ENCODE results near the gene AFAP1. TPM values are rescaled to one million over a fixed set of nuclear protein-coding genes. Genes with fewer than 3 reads are reported as not detected.

AFAP1 gene
- total RNA-seq, 4 donors from 2014 or later: 25.1 to 56.9 (median 26.4) TPM

DNA sequence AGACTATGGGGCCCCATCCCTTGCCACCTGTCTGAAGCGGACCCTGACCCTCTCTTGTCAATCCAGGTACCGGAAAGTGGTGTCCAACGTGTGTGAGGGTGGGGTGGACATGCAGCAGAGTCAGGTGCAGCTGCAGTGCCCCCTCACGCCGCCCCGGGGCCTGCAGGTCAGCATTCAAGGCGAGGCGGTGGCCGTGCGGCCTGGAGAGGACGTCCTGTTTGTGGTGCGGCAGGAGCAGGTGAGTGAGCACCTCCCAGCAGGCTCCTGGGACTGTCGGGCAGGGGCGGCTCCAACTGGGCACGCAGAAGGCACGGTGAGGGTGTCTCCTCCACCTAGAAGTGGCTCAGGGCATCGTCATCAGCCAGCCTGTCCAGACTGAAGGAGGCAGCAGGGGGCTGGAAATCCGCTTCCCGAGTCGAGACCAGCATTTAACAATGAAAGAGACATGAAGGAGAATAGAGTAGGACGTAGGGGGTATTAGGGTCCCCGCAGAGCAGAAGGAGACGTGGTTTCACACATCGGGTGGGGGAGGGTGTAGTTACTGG lies 221.6 kb downstream of the AFAP1 start:
- no peak overlapping the region for H3K4me3 ChIP-seq
- no peaks in the 10 kb centered on the region for H3K9me3 ChIP-seq
- H3K4me1 ChIP-seq: no peaks in the 10 kb centered on the region
- no peak for TF ChIP-seq POLR2A (IDR thresholded peaks at IDR 0.05)
- TF ChIP-seq POLR2AphosphoS5 (IDR thresholded peaks at IDR 0.05): no peak
- no peak for TF ChIP-seq EP300 (IDR thresholded peaks at IDR 0.05; ENCODE audit: low read depth)
- no peak for TF ChIP-seq CTCF (IDR thresholded peaks at IDR 0.05)
- no peak for DNase-seq
- peaks cover 6% of the 10 kb centered on the region for H3K27me3 ChIP-seq
- 75 to 82% methylated on average over 5 to 24 of the region's 24 CpGs for WGBS, 2 donors (ENCODE audit: low coverage in 1 of 2)
- no peak overlapping the region for H3K27ac ChIP-seq
- intact Hi-C loops (cut with DNase I; ENCODE audit: low total_unique reads) (no loop called here), in situ Hi-C loops (cut with MboI; ENCODE audit: low pct_ligation_motif_present in 1 of 4, low pct_unique_long_range_greater_than_20kb in 1 of 4, low sequenced_read_pairs in 3 of 4) (loop anchor here in 2 of 4 donors (25.0 kb wide), 1 partner anchor 531 kb away; the partner anchor contains the start of gene SORCS2 (in 2 of the 2))
- H3K36me3 ChIP-seq: no peaks in the 10 kb centered on the region

- Histone ChIP-seq H3K9me3 (no peaks in the 10 kb centered on the region), H3K27me3 (peaks cover 6% of the 10 kb centered on the region), H3K27ac (no peak overlapping the region), H3K4me3 (no peak overlapping the region), H3K4me1 (no peaks in the 10 kb centered on the region), H3K36me3 (no peaks in the 10 kb centered on the region)
- intact Hi-C loops (cut with DNase I; ENCODE audit: low total_unique reads): no loop called here
- in situ Hi-C loops (cut with MboI; ENCODE audit: low pct_ligation_motif_present in 1 of 4, low pct_unique_long_range_greater_than_20kb in 1 of 4, low sequenced_read_pairs in 3 of 4): loop anchor here in 2 of 4 donors (25.0 kb wide), 1 partner anchor 530 kb away; the partner anchor contains the start of gene SORCS2 (in 2 of the 2)
- WGBS, 2 donors (ENCODE audit: low coverage in 1 of 2): 73 to 79% methylated on average over 3 to 11 of the region's 11 CpGs
- no peak for DNase-seq
- TF ChIP-seq EP300 (IDR thresholded peaks at IDR 0.05; ENCODE audit: low read depth) (no peak), POLR2A (IDR thresholded peaks at IDR 0.05) (no peak), CTCF (IDR thresholded peaks at IDR 0.05) (no peak), POLR2AphosphoS5 (IDR thresholded peaks at IDR 0.05) (no peak)
Observed at GRCh38 chr4:7717161-7717560, 222.5 kb downstream of the AFAP1 start.

GRCh38 chr4:7716010-7716721 lies 223.5 kb downstream of the AFAP1 start:
- H3K4me1 ChIP-seq: no peaks in the 10 kb centered on the region
- intact Hi-C loops (cut with DNase I; ENCODE audit: low total_unique reads) (no loop called here), in situ Hi-C loops (cut with MboI; ENCODE audit: low pct_ligation_motif_present in 1 of 4, low pct_unique_long_range_greater_than_20kb in 1 of 4, low sequenced_read_pairs in 3 of 4) (loop anchor here in 2 of 4 donors (25.0 kb wide), 1 partner anchor 529 kb away; the partner anchor contains the start of gene SORCS2 (in 2 of the 2))
- H3K27me3 ChIP-seq: peaks cover 6% of the 10 kb centered on the region
- DNase-seq: no peak
- no peaks in the 10 kb centered on the region for H3K9me3 ChIP-seq
- H3K36me3 ChIP-seq: no peaks in the 10 kb centered on the region
- WGBS, 2 donors (ENCODE audit: low coverage in 1 of 2): 68 to 85% methylated on average over 4 to 6 of the region's 6 CpGs
- no peak overlapping the region for H3K27ac ChIP-seq
- H3K4me3 ChIP-seq: no peak overlapping the region
- TF ChIP-seq POLR2AphosphoS5 (IDR thresholded peaks at IDR 0.05) (no peak), POLR2A (IDR thresholded peaks at IDR 0.05) (no peak)

DNA sequence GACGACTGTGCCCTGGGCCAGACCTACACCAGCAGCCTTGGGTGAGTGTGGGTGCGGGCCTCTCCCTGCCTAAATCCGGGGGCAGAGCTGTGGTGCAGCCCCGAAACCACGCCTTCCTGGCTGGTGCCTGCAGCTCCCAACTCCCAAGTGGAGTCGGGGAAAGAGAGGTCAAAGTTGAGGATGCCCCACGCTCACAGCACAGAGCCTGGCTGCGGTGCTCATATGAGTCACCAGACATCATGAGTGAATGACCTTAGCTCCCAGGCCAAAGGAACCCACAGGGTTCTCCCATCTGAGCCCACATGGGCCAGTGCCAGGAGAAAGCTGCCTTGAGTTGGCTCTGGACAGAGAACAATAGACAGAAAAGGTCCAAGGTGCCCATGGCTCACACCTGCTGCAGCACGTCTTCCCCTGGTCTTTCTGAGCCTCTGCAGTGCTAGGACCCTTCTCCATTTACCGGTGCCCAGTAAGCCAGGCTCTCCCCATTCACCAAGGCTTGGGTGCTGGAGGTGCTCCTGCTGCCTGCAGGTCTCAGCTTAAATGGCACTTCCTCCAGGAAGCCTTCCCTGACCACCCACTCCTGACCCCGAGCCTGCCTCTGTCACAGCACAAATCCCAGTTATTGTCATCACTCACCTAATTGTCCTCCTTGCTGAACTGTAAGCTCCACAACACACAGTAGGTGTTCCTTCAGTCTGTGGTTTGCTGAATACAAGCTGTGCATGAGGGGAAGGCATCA lies 224.2 kb downstream of the AFAP1 start:
- H3K4me1 ChIP-seq: no peaks in the 10 kb centered on the region
- intact Hi-C loops (cut with DNase I; ENCODE audit: low total_unique reads) (no loop called here), in situ Hi-C loops (cut with MboI; ENCODE audit: low pct_ligation_motif_present in 1 of 4, low pct_unique_long_range_greater_than_20kb in 1 of 4, low sequenced_read_pairs in 3 of 4) (loop anchor here in 2 of 4 donors (25.0 kb wide), 1 partner anchor 528 kb away; the partner anchor contains the start of gene SORCS2 (in 2 of the 2))

More for the DNA sequence above, 224.2 kb downstream of the AFAP1 start:
- Histone ChIP-seq H3K4me3 (no peak overlapping the region), H3K27ac (no peak overlapping the region), H3K27me3 (peaks cover 6% of the 10 kb centered on the region), H3K36me3 (no peaks in the 10 kb centered on the region), H3K9me3 (no peaks in the 10 kb centered on the region)
- TF ChIP-seq CTCF (IDR thresholded peaks at IDR 0.05): no peak
- WGBS, 2 donors (ENCODE audit: low coverage in 1 of 2): 74% methylated on average over 11 of the region's 11 CpGs; no CpG with 5 or more reads in 1 of the 2 donors
- no peak for DNase-seq

All from transverse colon (tissue), 4 donors.